ENCODE data around the gene TMEM258. TPM values are rescaled to one million over a fixed set of nuclear protein-coding genes. Genes with fewer than 3 reads are reported as not detected.

Gene TMEM258
- total RNA-seq, 2 experiments from 2014 or later, result 154 to 163 TPM

DNA sequence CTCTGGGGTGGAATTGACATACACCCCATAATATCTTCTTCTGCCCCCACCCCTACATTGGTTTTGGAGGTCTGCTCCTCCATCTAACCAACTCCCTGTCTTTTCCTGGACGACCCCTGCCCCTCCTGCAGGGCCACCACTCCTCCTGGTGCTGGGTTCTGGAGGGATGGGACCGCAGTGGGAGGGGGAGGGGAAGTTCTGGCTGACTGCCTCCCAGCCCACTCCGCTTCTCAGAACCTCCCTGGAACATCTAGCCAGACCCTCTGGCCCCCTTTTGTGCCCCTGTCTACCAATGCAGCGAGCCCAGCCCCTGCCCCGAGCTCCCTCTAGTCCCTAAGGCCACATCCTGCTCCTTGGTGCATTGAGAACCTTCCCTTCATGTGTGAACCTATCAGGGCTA is 38.7 kb downstream of the TMEM258 start:
- no peak for ATAC-seq
- ChIA-PET POLR2A (interaction anchor here (0.8 kb wide), 1 partner anchor 39 kb away, joined by 3 read pairs; the partner anchor contains the start of gene FEN1), CTCF (interaction anchor here (0.9 to 1.3 kb wide), 3 partner anchors 28 to 38 kb away, joined by 3 read pairs; no protein-coding TSS in a partner anchor)
- no peak overlapping the region for H3K27ac Mint-ChIP-seq
- peaks cover 29% of the 10 kb centered on the region for H3K4me1 Mint-ChIP-seq (ENCODE audit: low read depth)
- DNase-seq, result no peak
- peaks cover 25% of the 10 kb centered on the region for H3K27me3 Mint-ChIP-seq (ENCODE audit: low read depth)
- H3K36me3 Mint-ChIP-seq (ENCODE audit: low read depth), result no peaks in the 10 kb centered on the region
- peak overlapping the region; percentile 58 for H3K4me3 Mint-ChIP-seq
- no peaks in the 10 kb centered on the region for H3K9me3 Mint-ChIP-seq (ENCODE audit: insufficient read depth)

GRCh38 chr11:61752925-61753521 is 39.4 kb downstream of the TMEM258 start:
- H3K9me3 Mint-ChIP-seq (ENCODE audit: insufficient read depth), result no peaks in the 10 kb centered on the region
- peaks cover 29% of the 10 kb centered on the region for H3K4me1 Mint-ChIP-seq (ENCODE audit: low read depth)
- peak overlapping the region; percentile 58 for H3K4me3 Mint-ChIP-seq
- DNase-seq, result no peak
- ChIA-PET CTCF (interaction anchor here (0.9 to 1.3 kb wide), 3 partner anchors 29 to 39 kb away, joined by 3 read pairs; no protein-coding TSS in a partner anchor), POLR2A (interaction anchor here (0.8 kb wide), 1 partner anchor 40 kb away, joined by 3 read pairs; the partner anchor contains the start of gene FEN1)
- no peaks in the 10 kb centered on the region for H3K36me3 Mint-ChIP-seq (ENCODE audit: low read depth)
- no peak for ATAC-seq
- H3K27me3 Mint-ChIP-seq (ENCODE audit: low read depth), result peaks cover 25% of the 10 kb centered on the region
- no peak overlapping the region for H3K27ac Mint-ChIP-seq

DNA sequence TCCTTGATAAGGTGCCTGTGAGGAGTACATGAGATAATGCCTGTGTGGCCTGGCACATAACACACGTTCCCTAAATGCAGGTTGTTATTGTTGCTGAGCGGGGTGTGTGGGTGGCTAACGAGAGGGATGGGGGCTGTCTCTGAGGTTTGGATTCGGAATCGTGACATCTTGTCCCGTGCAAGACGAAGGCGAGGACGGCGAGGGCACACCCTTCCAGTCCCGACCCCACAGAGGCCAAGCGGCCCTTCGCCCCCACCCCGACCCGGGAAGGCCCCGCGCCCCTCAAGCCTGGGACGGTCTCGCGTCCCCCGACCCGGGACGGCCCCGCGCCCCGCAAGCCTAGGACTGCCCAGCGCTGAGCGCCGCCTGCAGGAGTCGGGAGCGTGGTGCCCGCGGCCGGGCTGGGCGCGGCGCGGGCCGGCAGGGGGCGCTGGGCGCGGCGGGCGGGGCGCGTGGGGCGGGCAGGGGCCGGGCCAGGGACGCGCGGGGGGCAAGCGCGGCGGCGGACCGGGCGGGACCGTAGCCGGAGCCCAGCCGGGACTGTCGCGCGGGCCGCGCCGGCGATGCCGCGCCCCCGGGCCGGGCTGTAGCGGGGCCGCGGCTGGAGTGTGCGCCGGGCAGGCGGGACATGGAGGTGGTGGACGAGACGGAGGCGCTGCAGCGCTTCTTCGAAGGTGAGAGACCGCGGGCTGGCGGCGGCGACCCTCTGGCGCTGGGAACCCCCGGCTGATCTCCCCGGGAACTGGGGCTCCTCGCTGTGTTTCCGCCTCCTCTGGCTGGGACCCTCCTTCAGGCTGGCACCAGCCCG is 40.1 kb downstream of the TMEM258 start, which contains the start of gene MYRF:
TSS of gene MYRF (plus strand) at position 520 of the 808 bp plus-strand sequence. CDS start at position 629, 109 bp downstream.
- peaks cover 28% of the 10 kb centered on the region for H3K4me1 Mint-ChIP-seq (ENCODE audit: low read depth)
- no peak within 1 kb of the TSS for H3K27ac Mint-ChIP-seq
- H3K36me3 Mint-ChIP-seq (ENCODE audit: low read depth), result no peaks in the 10 kb centered on the region

GRCh38 chr11:61751384-61751783 is 41.0 kb downstream of the TMEM258 start:
- ChIA-PET POLR2A (no interaction called here), CTCF (interaction anchor here (1.2 to 3.1 kb wide), 3 partner anchors 24 to 86 kb away, joined by 3 to 16 read pairs (median 5); no protein-coding TSS in a partner anchor)
- Mint-ChIP-seq H3K27ac (no peak overlapping the region), H3K4me3 (no peak overlapping the region), H3K36me3 (ENCODE audit: low read depth) (no peaks in the 10 kb centered on the region), H3K9me3 (ENCODE audit: insufficient read depth) (no peaks in the 10 kb centered on the region), H3K4me1 (ENCODE audit: low read depth) (peaks cover 19% of the 10 kb centered on the region), H3K27me3 (ENCODE audit: low read depth) (peaks cover 25% of the 10 kb centered on the region)
- DNase-seq, result no peak
- no peak for ATAC-seq

More for the DNA sequence above, 40.1 kb downstream of the TMEM258 start, which contains the start of gene MYRF:
- Mint-ChIP-seq H3K4me3 (peak within 1 kb of the TSS; percentile 58), H3K27me3 (ENCODE audit: low read depth) (peaks cover 25% of the 10 kb centered on the region), H3K9me3 (ENCODE audit: insufficient read depth) (no peaks in the 10 kb centered on the region)
- peak; percentile 94 for ATAC-seq
- POLR2A ChIA-PET, result no interaction called here
- CTCF ChIA-PET, result interaction anchor here (1.2 kb wide), 1 partner anchor 87 kb away, joined by 3 read pairs; no protein-coding TSS in a partner anchor
- DNase-seq, result peak; percentile 69

DNA sequence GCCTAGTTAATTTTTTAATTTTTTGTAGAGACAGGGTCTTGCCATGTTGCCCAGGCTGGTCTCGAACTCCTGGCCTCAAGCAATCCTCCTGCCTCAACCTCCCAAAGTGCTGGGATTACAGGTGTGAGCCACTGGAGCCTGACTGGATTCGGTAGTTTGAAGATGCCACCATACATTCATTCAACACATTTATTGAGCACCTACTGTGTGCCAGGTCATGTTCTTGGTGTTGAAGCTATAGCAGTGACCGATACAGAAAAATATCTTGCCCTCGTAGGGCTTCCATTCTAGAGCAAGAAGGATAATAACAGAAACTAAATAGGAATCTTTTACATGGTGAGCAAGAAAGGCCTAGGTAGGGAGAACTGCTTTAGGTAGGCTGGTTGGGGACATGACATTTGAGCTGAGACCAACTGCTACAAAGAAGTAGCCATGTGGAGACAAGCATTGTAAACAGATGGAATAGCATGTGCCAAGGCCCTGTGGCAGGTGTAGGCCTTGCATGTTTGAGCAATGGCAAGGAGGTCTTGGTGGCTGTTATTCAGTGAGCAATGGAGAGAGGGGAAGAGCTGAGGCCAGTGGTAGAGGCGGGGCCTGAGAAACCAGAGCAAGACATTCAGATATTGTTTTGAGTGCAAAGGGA is 41.6 kb downstream of the TMEM258 start:
- H3K9me3 Mint-ChIP-seq (ENCODE audit: insufficient read depth), result no peaks in the 10 kb centered on the region
- ChIA-PET CTCF (interaction anchor here (0.6 to 3.1 kb wide), 5 partner anchors 17 to 85 kb away, joined by 3 to 16 read pairs (median 5); no protein-coding TSS in a partner anchor), POLR2A (no interaction called here)
- H3K27ac Mint-ChIP-seq, result no peak overlapping the region
- ATAC-seq (no peak), DNase-seq (no peak)
- H3K4me1 Mint-ChIP-seq (ENCODE audit: low read depth), result peaks cover 13% of the 10 kb centered on the region
- H3K4me3 Mint-ChIP-seq, result no peak overlapping the region
- peaks cover 25% of the 10 kb centered on the region for H3K27me3 Mint-ChIP-seq (ENCODE audit: low read depth)
- no peaks in the 10 kb centered on the region for H3K36me3 Mint-ChIP-seq (ENCODE audit: low read depth)

- CTCF ChIA-PET, result interaction anchor here (0.9 to 3.1 kb wide), 7 partner anchors 16 to 358 kb away, joined by 3 to 16 read pairs (median 4); partner anchors contain the start of genes FEN1 and TMEM258
- no peaks in the 10 kb centered on the region for H3K36me3 Mint-ChIP-seq (ENCODE audit: low read depth)
- peaks cover 25% of the 10 kb centered on the region for H3K27me3 Mint-ChIP-seq (ENCODE audit: low read depth)
- H3K4me1 Mint-ChIP-seq (ENCODE audit: low read depth), result peaks cover 7% of the 10 kb centered on the region
- no peaks in the 10 kb centered on the region for H3K9me3 Mint-ChIP-seq (ENCODE audit: insufficient read depth)
- POLR2A ChIA-PET, result no interaction called here
- DNase-seq (no peak), ATAC-seq (no peak)
- H3K4me3 Mint-ChIP-seq, result no peak overlapping the region
- H3K27ac Mint-ChIP-seq, result no peak overlapping the region
These were observed 42.7 kb downstream of the TMEM258 start for GRCh38 chr11:61749591-61750217.

GRCh38 chr11:61747967-61748285 is 44.5 kb downstream of the TMEM258 start:
- H3K27ac Mint-ChIP-seq, result no peak overlapping the region
- ATAC-seq (no peak), DNase-seq (no peak)
- peaks cover 14% of the 10 kb centered on the region for H3K27me3 Mint-ChIP-seq (ENCODE audit: low read depth)
- ChIA-PET CTCF (interaction anchor here (0.8 to 2.5 kb wide), 16 partner anchors 9 to 67 kb away, joined by 3 to 12 read pairs (median 5); partner anchors contain the start of genes FEN1 and TMEM258), POLR2A (no interaction called here)
- H3K4me1 Mint-ChIP-seq (ENCODE audit: low read depth), result peaks cover 1% of the 10 kb centered on the region
- no peaks in the 10 kb centered on the region for H3K36me3 Mint-ChIP-seq (ENCODE audit: low read depth)
- no peak overlapping the region for H3K4me3 Mint-ChIP-seq
- no peaks in the 10 kb centered on the region for H3K9me3 Mint-ChIP-seq (ENCODE audit: insufficient read depth)

GRCh38 chr11:61747192-61747966 is 45.0 kb downstream of the TMEM258 start:
- DNase-seq, result peak; percentile 62
- Mint-ChIP-seq H3K4me1 (ENCODE audit: low read depth) (no peaks in the 10 kb centered on the region), H3K9me3 (ENCODE audit: insufficient read depth) (no peaks in the 10 kb centered on the region), H3K27me3 (ENCODE audit: low read depth) (peaks cover 13% of the 10 kb centered on the region), H3K36me3 (ENCODE audit: low read depth) (no peaks in the 10 kb centered on the region), H3K27ac (no peak overlapping the region), H3K4me3 (no peak overlapping the region)
- CTCF ChIA-PET, result interaction anchor here (0.8 to 2.5 kb wide), 19 partner anchors 9 to 564 kb away, joined by 3 to 12 read pairs (median 4); partner anchors contain the start of genes FEN1 and TMEM258
- POLR2A ChIA-PET, result no interaction called here
- ATAC-seq, result peak; percentile 54

GRCh38 chr11:61746442-61747191 is 45.8 kb downstream of the TMEM258 start:
- ATAC-seq (no peak), DNase-seq (no peak)
- H3K27me3 Mint-ChIP-seq (ENCODE audit: low read depth), result peaks cover 11% of the 10 kb centered on the region
- no peak overlapping the region for H3K4me3 Mint-ChIP-seq
- H3K36me3 Mint-ChIP-seq (ENCODE audit: low read depth), result no peaks in the 10 kb centered on the region
- ChIA-PET POLR2A (no interaction called here), CTCF (interaction anchor here (0.8 to 2.4 kb wide), 13 partner anchors 12 to 564 kb away, joined by 3 to 12 read pairs (median 4); partner anchors contain the start of genes FEN1 and TMEM258)
- H3K27ac Mint-ChIP-seq, result no peak overlapping the region
- H3K9me3 Mint-ChIP-seq (ENCODE audit: insufficient read depth), result no peaks in the 10 kb centered on the region
- H3K4me1 Mint-ChIP-seq (ENCODE audit: low read depth), result no peaks in the 10 kb centered on the region

GRCh38 chr11:61745781-61746441 is 46.5 kb downstream of the TMEM258 start:
- ChIA-PET CTCF (interaction anchor here (1.9 to 2.4 kb wide), 2 partner anchors 42 to 51 kb away, joined by 9 to 11 read pairs; no protein-coding TSS in a partner anchor), POLR2A (no interaction called here)
- no peaks in the 10 kb centered on the region for H3K4me1 Mint-ChIP-seq (ENCODE audit: low read depth)
- no peak overlapping the region for H3K27ac Mint-ChIP-seq
- no peaks in the 10 kb centered on the region for H3K36me3 Mint-ChIP-seq (ENCODE audit: low read depth)
- H3K4me3 Mint-ChIP-seq, result no peak overlapping the region
- ATAC-seq, result no peak
- DNase-seq, result no peak
- H3K27me3 Mint-ChIP-seq (ENCODE audit: low read depth), result peaks cover 7% of the 10 kb centered on the region
- H3K9me3 Mint-ChIP-seq (ENCODE audit: insufficient read depth), result no peaks in the 10 kb centered on the region
